HG03064 (cell line): ENCODE data around the gene R3HDML.
"Not testable (repeated sequence)": the region's sequence is repeated elsewhere in the genome, so short reads cannot be mapped to it uniquely, and the experiment has no call there.

ENCODE experiments used
- ATAC-seq: cut with Tn5 transposase; IDR thresholded peaks from one replicate; pipeline ENCODE4 v1.9.1; 2021; ENCODE audit warnings: low read depth; ENCODE audit not compliant: unreplicated experiment

Gene R3HDML

DNA sequence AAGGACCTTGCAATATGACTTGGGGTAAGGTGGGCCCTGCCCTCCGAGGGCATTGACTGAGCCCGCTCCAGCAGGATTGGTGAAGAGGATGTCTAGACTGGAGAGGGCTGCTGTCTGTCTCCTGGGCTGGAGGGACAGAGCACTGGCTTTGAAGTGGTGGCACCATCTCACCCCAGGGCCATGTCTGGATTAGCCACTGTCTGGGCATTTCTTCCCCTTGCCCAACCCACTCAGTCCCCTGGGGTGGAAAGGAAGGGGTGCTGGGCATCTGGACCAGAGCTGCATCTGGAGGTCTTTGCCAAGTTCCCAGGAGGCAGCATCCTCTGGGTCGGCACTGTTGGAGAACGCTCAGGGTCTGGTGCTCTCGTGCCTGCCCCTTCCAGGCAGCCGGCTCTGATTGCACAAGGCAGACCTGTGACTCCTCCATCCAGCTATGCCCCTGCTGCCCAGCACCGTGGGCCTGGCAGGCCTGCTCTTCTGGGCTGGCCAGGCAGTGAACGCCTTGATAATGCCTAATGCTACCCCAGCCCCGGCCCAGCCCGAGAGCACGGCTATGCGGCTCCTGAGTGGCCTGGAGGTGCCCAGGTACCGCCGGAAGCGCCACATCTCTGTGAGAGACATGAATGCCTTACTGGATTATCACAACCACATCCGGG, at the start of gene R3HDML:
Gene R3HDML (plus strand): TSS at position 319 of the 656 bp plus-strand sequence. CDS start 115 bp downstream, at position 434.
- no peak for ATAC-seq

DNA sequence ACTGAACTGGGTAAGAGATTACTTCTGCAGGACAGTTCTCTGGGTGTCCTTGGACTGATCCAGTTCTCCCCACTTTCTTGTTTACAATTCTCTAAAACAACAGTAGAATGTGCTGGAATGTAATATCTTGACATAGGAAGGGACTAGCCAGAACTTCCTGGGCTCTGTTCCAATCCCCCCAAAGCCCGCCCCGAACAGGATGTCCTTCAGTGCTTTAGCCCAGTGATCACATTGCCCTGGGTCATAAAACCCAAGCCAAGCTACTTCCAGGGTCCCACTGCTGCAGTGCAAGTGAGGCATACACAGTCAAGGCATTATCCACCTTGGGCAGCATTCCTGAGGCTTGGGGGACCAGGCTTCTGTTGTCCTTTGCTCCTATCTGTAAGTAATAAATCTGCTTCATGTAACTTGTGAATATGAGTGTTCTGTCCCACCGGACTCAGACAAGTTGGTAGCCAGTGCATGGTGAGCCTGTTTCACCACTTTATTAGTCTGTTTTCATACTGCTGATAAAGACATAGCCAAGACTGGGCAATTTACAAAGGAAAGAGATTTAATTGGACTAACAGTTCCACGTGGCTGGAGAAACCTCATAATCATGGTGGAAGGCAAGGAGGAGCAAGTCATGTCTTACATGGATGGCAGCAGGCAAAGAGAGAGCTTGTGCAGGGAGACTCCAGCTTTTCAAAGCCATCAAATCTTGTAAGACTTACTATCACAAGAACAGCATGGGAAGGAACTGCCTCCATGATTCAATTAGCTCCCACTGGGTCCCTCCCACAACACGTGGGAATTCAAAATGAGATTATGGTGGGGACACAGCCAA, 49.4 kb upstream of the R3HDML start:
- no peak for ATAC-seq

GRCh38 chr20:44288252-44288651, 48.6 kb upstream of the R3HDML start:
- ATAC-seq = no peak

GRCh38 chr20:44291754-44292153, 45.1 kb upstream of the R3HDML start:
- ATAC-seq = no peak

DNA sequence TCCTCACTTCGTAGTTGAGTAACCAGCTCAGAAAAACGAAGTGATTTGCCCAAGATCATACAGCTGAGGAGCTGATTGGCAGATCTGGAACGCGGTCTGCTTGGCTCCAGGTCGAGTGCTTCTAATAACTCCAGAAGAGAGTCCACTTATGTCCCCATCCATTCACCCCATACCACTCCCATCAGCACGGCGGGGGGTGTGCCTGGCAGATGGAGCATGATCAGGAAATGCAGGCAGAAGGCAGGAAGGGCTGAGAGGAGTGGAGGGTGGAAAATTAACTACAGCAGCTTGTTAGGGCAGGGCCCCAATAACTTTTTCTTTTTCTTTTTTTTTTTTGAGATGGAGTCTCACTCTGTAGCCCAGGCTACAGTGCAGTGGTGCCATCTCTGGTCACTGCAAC, 40.8 kb upstream of the R3HDML start:
- no peak for ATAC-seq

DNA sequence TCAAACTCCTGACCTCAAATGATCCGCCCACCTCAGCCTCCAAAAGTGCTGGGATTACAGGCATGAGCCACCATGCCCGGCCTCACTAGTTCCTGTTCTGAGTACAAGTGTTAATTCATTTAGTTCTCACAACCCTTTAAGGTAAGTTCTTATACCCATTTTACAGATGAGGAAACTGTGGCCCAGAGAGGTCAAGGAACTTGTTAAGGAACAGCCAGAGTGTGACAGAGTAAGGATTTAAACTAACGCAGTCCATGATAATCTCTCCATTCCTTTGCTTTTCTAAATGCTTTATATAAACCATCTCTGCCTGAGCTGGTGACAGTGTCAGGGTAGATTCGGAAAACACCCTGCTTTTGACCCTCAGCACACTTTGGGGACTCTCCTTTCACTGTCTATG, 39.1 kb upstream of the R3HDML start:
- ATAC-seq = no peak

- ATAC-seq = not testable (repeated sequence)
These were observed 37.8 kb upstream of the R3HDML start for GRCh38 chr20:44299011-44299535.

DNA sequence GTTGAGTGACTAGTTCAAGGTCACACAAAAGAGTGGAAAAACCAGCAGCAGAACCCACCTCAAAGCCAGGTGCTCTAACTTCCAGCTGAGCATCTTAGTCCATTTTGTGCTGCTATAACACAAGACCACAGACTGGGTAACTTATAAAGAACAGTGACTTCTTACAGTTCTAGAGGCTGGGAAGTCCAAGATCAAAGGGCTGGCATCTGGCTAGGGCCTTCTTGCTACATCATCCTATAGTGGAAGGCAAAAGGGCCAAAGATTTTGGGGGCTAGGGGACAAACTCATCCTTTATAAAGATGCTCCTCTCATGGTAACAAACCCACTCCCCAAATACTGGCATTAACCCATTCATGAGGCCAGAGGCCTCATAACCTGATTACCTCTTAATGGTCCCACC, 35.6 kb upstream of the R3HDML start:
- no peak for ATAC-seq

GRCh38 chr20:44302026-44302669, 34.7 kb upstream of the R3HDML start:
- ATAC-seq = no peak

GRCh38 chr20:44302736-44303135, 34.1 kb upstream of the R3HDML start:
- no peak for ATAC-seq

DNA sequence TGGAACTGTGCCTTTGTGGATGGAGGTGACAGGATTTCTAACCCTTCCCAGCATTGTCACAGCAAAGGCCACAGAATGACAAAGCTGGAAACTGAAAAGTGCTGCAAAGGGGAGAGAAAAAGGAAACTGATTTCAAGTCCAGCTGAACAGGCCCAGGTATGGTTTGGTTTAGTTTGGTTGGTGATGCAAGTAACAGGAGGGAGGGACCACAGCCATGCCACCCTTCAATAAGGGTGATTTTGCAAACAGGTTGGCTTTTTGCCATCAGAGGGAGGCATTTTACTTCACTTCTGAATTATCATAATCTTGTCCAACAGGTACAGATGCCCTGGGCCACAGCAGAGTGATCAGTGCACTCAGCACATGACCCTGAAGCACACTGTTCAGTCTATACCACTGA, 32.5 kb upstream of the R3HDML start:
- no peak for ATAC-seq

- no peak for ATAC-seq
These were observed 29.9 kb upstream of the R3HDML start for GRCh38 chr20:44306927-44307326.

DNA sequence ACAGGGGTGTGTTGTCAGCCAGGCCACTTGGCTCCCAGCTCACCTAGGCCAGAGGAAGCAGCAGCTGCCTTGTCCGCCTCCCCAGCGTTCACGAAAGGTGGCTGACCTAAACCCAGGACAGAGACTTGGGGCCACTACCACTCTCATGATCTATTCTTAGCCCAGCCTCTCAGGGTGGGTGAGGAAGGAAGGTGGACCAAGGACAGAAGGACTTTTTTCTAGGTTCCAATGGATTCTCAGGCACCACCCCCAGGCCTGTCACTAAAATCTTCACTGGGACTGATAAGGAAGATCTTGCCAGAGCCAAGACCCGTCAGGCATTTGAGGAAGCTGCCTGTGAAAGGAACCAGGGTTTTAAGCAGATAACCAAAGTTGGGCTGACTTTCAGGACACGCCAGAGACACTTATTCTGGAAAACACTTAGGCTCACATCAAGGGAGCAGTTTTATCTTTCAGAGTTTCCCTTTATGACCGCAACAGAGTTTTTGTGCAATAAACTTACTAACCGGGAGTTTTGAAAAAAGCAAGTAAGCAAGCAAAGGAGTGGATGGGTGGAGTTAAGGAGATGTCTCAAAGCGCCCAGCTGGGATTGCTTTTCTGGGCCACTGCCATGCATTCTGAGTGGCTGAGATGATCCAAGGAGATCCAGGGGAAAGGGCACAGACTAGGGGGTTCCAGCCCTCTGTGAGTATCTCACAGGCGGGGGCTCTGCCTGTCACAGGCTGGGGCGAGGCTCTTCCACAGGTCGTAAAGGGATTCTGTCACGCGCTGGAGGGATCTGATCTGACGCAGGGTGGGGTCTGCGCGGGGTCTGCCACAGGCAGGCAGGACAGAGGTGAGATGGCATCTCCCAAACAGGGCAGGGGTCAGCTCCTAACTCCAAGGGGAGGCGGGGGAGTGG, 26.8 kb upstream of the R3HDML start:
- ATAC-seq = no peak

- ATAC-seq = peak; percentile 88
These were observed 25.9 kb upstream of the R3HDML start, which contains the start of gene FITM2 for GRCh38 chr20:44310664-44311639. Gene FITM2 (minus strand): TSS chr20:44311202. CDS start chr20:44311148, 54 bp downstream.

DNA sequence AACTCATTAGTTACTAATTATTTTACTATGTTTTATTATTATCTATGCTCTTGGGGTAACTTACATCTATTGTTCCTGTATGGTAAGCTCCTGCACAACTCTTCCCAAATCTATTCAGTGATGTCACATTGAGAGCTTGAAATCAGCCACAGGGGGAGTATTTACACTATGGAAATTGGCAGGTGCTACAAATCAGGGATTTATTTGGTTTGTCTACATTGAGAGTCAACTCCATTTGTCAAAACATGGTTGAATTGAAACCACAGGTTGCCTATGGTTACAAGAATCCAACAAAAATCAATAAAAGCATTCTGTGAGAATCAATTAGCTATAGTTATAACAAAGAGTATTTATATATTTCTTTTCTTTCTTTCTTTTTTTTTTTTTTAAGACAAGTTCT, 22.0 kb upstream of the R3HDML start:
- ATAC-seq = no peak

GRCh38 chr20:44319839-44320422, 16.9 kb upstream of the R3HDML start:
- no peak for ATAC-seq

- ATAC-seq = no peak
These were observed 12.5 kb upstream of the R3HDML start for GRCh38 chr20:44324343-44324742.

GRCh38 chr20:44326391-44327159, 10.3 kb upstream of the R3HDML start:
- ATAC-seq = no peak
